ENCODE measurements around the gene DTD2.

Gene DTD2

GRCh38 chr14:31419967-31420318 is 37.4 kb downstream of the DTD2 start:
- peak; percentile 26 for DNase-seq (ENCODE audit: low read depth)
- H3K4me3 ChIP-seq (ENCODE audit: low read depth, low read length), result peak overlapping the region; percentile 84
- TF ChIP-seq POLR2A (IDR thresholded peaks at IDR 0.05; ENCODE audit: extremely low read depth, insufficient read length) (no peak), CTCF (IDR thresholded peaks at IDR 0.05; ENCODE audit: low read depth, low read length) (no peak), MYC (IDR thresholded peaks at IDR 0.05; ENCODE audit: low read depth, low read length) (no peak), MAX (IDR thresholded peaks at IDR 0.05; ENCODE audit: low read depth, low read length) (no peak)

- TF ChIP-seq CTCF (IDR thresholded peaks at IDR 0.05; ENCODE audit: low read depth, low read length) (no peak), MAX (IDR thresholded peaks at IDR 0.05; ENCODE audit: low read depth, low read length) (no peak), POLR2A (IDR thresholded peaks at IDR 0.05; ENCODE audit: extremely low read depth, insufficient read length) (no peak), MYC (IDR thresholded peaks at IDR 0.05; ENCODE audit: low read depth, low read length) (no peak)
- H3K4me3 ChIP-seq (ENCODE audit: low read depth, low read length), result peak overlapping the region; percentile 84
- DNase-seq (ENCODE audit: low read depth), result no peak
Measured at GRCh38 chr14:31419179-31419966, 37.9 kb downstream of the DTD2 start.

- H3K4me3 ChIP-seq (ENCODE audit: low read depth, low read length), result no peak overlapping the region
- TF ChIP-seq CTCF (IDR thresholded peaks at IDR 0.05; ENCODE audit: low read depth, low read length) (no peak), MYC (IDR thresholded peaks at IDR 0.05; ENCODE audit: low read depth, low read length) (no peak), MAX (IDR thresholded peaks at IDR 0.05; ENCODE audit: low read depth, low read length) (no peak), POLR2A (IDR thresholded peaks at IDR 0.05; ENCODE audit: extremely low read depth, insufficient read length) (no peak)
- peak; percentile 60 for DNase-seq (ENCODE audit: low read depth)
Measured at GRCh38 chr14:31418440-31418839, 38.9 kb downstream of the DTD2 start.

- TF ChIP-seq POLR2A (IDR thresholded peaks at IDR 0.05; ENCODE audit: extremely low read depth, insufficient read length) (no peak), MAX (IDR thresholded peaks at IDR 0.05; ENCODE audit: low read depth, low read length) (no peak), MYC (IDR thresholded peaks at IDR 0.05; ENCODE audit: low read depth, low read length) (no peak), CTCF (IDR thresholded peaks at IDR 0.05; ENCODE audit: low read depth, low read length) (no peak)
- no peak for DNase-seq (ENCODE audit: low read depth)
- no peak overlapping the region for H3K4me3 ChIP-seq (ENCODE audit: low read depth, low read length)
Measured at GRCh38 chr14:31414190-31414833, 43.0 kb downstream of the DTD2 start.

- TF ChIP-seq MYC (IDR thresholded peaks at IDR 0.05; ENCODE audit: low read depth, low read length) (no peak), MAX (IDR thresholded peaks at IDR 0.05; ENCODE audit: low read depth, low read length) (no peak), CTCF (IDR thresholded peaks at IDR 0.05; ENCODE audit: low read depth, low read length) (no peak), POLR2A (IDR thresholded peaks at IDR 0.05; ENCODE audit: extremely low read depth, insufficient read length) (no peak)
- no peak for DNase-seq (ENCODE audit: low read depth)
- H3K4me3 ChIP-seq (ENCODE audit: low read depth, low read length), result no peak overlapping the region
Measured at GRCh38 chr14:31411218-31411727, 46.0 kb downstream of the DTD2 start.
